Endothelial cell of umbilical vein (primary cell): Measurements from ENCODE around the gene PBXIP1.

Source experiments
- EZH2 ChIP-seq: IDR thresholded peaks from 2 replicates; pipeline ENCODE4 v1.6.1; 2012; ENCODE audit warnings: borderline replicate concordance, low read depth, mild to moderate bottlenecking, moderate library complexity, low read length, inconsistent platforms; ENCODE audit not compliant: severe bottlenecking
- FOS ChIP-seq: IDR thresholded peaks from 2 replicates; pipeline ENCODE4 v1.6.1; 2011; ENCODE audit warnings: mild to moderate bottlenecking, low read length, moderate library complexity, borderline replicate concordance; ENCODE audit not compliant: insufficient read depth
- GATA2 ChIP-seq: IDR thresholded peaks from 2 replicates; pipeline ENCODE4 v1.7.0; 2011; ENCODE audit warnings: low read depth, mild to moderate bottlenecking, moderate library complexity, mixed read lengths, low read length; ENCODE audit not compliant: insufficient read length, insufficient read depth
- JUN ChIP-seq: IDR thresholded peaks from 2 replicates; pipeline ENCODE4 v1.6.1; 2011; ENCODE audit warnings: borderline replicate concordance, low read depth; ENCODE audit not compliant: insufficient read length, insufficient read depth
- MAX ChIP-seq: IDR thresholded peaks from 2 replicates; pipeline ENCODE4 v1.6.1; 2011; ENCODE audit not compliant: insufficient read depth, insufficient read length
- MYC ChIP-seq: IDR thresholded peaks from one replicate; pipeline ENCODE4 v1.6.1; 2011; ENCODE audit warnings: mild to moderate bottlenecking, low read depth, low read length
- POLR2A ChIP-seq: IDR thresholded peaks from 2 replicates; pipeline ENCODE4 v1.6.1; 2012; ENCODE audit warnings: low read depth, mild to moderate bottlenecking, control low read depth, low read length
- POLR2AphosphoS5 ChIP-seq: IDR thresholded peaks from 2 replicates; pipeline ENCODE4 v1.6.1; 2012; ENCODE audit warnings: low read depth, mild to moderate bottlenecking, control low read depth, low read length, moderate library complexity; ENCODE audit not compliant: insufficient read depth
- TF ChIP-seq, protein P1 (sequence below), 2 donors: IDR thresholded peaks; 1 replicate in 1 of 2; 2 replicates in 1 of 2; pipeline ENCODE4 v1.5.1; 2011; ENCODE audit warnings: low read length in 2 of 2, mild to moderate bottlenecking in 2 of 2, moderate library complexity in 2 of 2, control low read depth in 1 of 2, inconsistent platforms in 1 of 2, low read depth in 1 of 2; ENCODE audit not compliant: insufficient read depth in 1 of 2; ENCODE audit errors: extremely low read depth in 1 of 2

DNA sequence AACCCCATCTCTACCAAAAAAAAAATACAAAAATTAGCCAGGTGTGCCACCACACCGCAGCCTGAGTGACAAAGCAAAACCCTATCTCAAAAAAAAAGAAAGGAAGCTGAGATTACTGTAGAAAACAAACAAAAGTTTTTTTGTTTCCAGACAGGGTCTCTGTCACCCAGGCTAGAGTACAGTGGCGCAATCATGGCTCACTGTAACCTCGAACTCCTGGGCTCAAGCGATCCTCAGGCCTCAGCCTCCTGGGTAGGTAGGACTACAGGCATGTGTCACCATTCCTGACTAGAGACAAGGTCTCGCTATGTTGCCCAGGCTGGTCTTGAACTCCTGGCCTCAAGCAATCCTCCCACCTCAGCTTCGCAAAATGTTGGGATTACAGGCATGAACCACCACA is 8.5 kb upstream of the PBXIP1 start:
- no peak for TF ChIP-seq POLR2A
- TF ChIP-seq EZH2, result no peak
- TF ChIP-seq, protein P1, sequence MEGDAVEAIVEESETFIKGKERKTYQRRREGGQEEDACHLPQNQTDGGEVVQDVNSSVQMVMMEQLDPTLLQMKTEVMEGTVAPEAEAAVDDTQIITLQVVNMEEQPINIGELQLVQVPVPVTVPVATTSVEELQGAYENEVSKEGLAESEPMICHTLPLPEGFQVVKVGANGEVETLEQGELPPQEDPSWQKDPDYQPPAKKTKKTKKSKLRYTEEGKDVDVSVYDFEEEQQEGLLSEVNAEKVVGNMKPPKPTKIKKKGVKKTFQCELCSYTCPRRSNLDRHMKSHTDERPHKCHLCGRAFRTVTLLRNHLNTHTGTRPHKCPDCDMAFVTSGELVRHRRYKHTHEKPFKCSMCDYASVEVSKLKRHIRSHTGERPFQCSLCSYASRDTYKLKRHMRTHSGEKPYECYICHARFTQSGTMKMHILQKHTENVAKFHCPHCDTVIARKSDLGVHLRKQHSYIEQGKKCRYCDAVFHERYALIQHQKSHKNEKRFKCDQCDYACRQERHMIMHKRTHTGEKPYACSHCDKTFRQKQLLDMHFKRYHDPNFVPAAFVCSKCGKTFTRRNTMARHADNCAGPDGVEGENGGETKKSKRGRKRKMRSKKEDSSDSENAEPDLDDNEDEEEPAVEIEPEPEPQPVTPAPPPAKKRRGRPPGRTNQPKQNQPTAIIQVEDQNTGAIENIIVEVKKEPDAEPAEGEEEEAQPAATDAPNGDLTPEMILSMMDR (IDR thresholded peaks at IDR 0.05; ENCODE audit: extremely low read depth in 1 of 2, insufficient read depth in 1 of 2, low read depth in 1 of 2, low read length in 2 of 2), result no peak
- TF ChIP-seq POLR2AphosphoS5, result no peak
- TF ChIP-seq MAX, result no peak
- no peak for TF ChIP-seq MYC
- TF ChIP-seq JUN, result no peak
- no peak for TF ChIP-seq FOS
- no peak for TF ChIP-seq GATA2
